ENCODE data around the gene LRCH4.

- TF ChIP-seq PAX5 (IDR thresholded peaks at IDR 0.05; ENCODE audit: insufficient read depth, low read length, severe bottlenecking) (no peak), POLR2AphosphoS5 (IDR thresholded peaks at IDR 0.05; ENCODE audit: low read depth, low read length) (no peak)
Observed at GRCh38 chr7:100582041-100582579, 3.8 kb downstream of the LRCH4 start.
